ENCODE data around the gene SMR3B.

- TF ChIP-seq EZH2phosphoT487 (IDR thresholded peaks at IDR 0.05; ENCODE audit: insufficient read depth, low read depth) (no peak), EZH2 (IDR thresholded peaks at IDR 0.05; ENCODE audit: insufficient read depth, poor library complexity, severe bottlenecking) (no peak)
Measured at GRCh38 chr4:70359115-70359661, 23.7 kb upstream of the SMR3B start.

Measured in GM23248 (cell line).